SK-N-SH (cell line): Measurements from ENCODE around the gene LRRC26. TPM values are rescaled to one million over a fixed set of nuclear protein-coding genes. Genes with fewer than 3 reads are reported as not detected.
A peak's percentile ranks its signal among the peaks of the same experiment; 100 is the strongest.

ENCODE experiments used
- CTCF ChIA-PET: fragments of 300-600, 350-600 bp; formaldehyde crosslinking; extraction: SDS; loops from one replicate; lab custom pipeline; 2021; lab: Yijun Ruan, JAX
- POLR2A ChIA-PET: fragments of 350-600 bp; sonication (Branson Sonifier 250); formaldehyde crosslinking; extraction: SDS; loops from one replicate; lab custom pipeline; 2020; ENCODE audit warnings: antibody characterized with exemption, inconsistent platforms; lab: Yijun Ruan, JAX
- DNase-seq: peaks from one replicate; pipeline ENCODE4 v3.0.0; 2012
- H2AFZ ChIP-seq: fragments of 200-600 bp; sonication (generic); 2 replicates; pipeline ENCODE4 v1.8.1; 2016; ENCODE audit warnings: antibody characterized with exemption, mild to moderate bottlenecking, low read depth
- H3F3A ChIP-seq: fragments of 200-600 bp; sonication (generic); replicated peaks from 2 replicates; pipeline ENCODE3; 2016; ENCODE audit warnings: antibody characterized with exemption, mild to moderate bottlenecking; ENCODE audit not compliant: insufficient read depth
- H3K27ac ChIP-seq, 2 experiments: fragments of 200-500 bp in 1 of 2; fragments of 200-600 bp in 1 of 2; sonication (Bioruptor generic) in 1 of 2; sonication (generic), shearing (Covaris generic) in 1 of 2; 2 replicates each; pipeline versions ENCODE4 v1.5.1 to v1.6.1; 2014 to 2016; ENCODE audit warnings: low read depth in 2 of 2, inconsistent platforms in 1 of 2, low read length in 1 of 2, mild to moderate bottlenecking in 1 of 2, mixed read lengths in 1 of 2
- H3K27me3 ChIP-seq: fragments of 200-600 bp; sonication (generic), shearing (Covaris generic); 2 replicates; pipeline ENCODE4 v1.6.1; 2016; ENCODE audit warnings: mixed run types; ENCODE audit not compliant: insufficient read depth
- H3K36me3 ChIP-seq, 2 experiments: fragments of 200-500 bp in 1 of 2; fragments of 200-600 bp in 1 of 2; sonication (Bioruptor generic) in 1 of 2; sonication (generic) in 1 of 2; replicated peaks in 1 of 2; 2 replicates each; pipeline versions ENCODE3 to v1.5.1; 2014 to 2016; ENCODE audit warnings: low read length in 1 of 2, mild to moderate bottlenecking in 1 of 2; ENCODE audit not compliant: insufficient read depth in 2 of 2, control insufficient read depth in 1 of 2
- H3K4me1 ChIP-seq, 2 experiments: fragments of 200-500 bp in 1 of 2; fragments of 200-600 bp in 1 of 2; sonication (Bioruptor generic) in 1 of 2; sonication (generic), shearing (Covaris generic) in 1 of 2; 2 replicates each; pipeline versions ENCODE4 v1.5.1 to v1.6.1; 2014 to 2016; ENCODE audit warnings: low read depth in 1 of 2, low read length in 1 of 2, mixed run types in 1 of 2; ENCODE audit not compliant: insufficient read depth in 2 of 2, control insufficient read depth in 1 of 2
- H3K4me2 ChIP-seq: fragments of 200-600 bp; sonication (generic), shearing (Covaris generic); 2 replicates; pipeline ENCODE4 v1.6.1; 2017; ENCODE audit warnings: mixed run types
- H3K4me3 ChIP-seq, 2 experiments: fragments of 200-500 bp in 1 of 2; fragments of 200-600 bp in 1 of 2; sonication (Bioruptor generic) in 1 of 2; sonication (generic), shearing (Covaris generic) in 1 of 2; 2 replicates each; pipeline versions ENCODE4 v1.5.1 to v1.8.1; 2014 to 2016; ENCODE audit warnings: low read depth in 2 of 2, inconsistent platforms in 1 of 2, low read length in 1 of 2, mild to moderate bottlenecking in 1 of 2, mixed read lengths in 1 of 2, moderate library complexity in 1 of 2
- H3K79me2 ChIP-seq: fragments of 200-600 bp; sonication (generic); 2 replicates; pipeline ENCODE4 v1.8.1; 2017; ENCODE audit warnings: mild to moderate bottlenecking; ENCODE audit not compliant: insufficient read depth
- H3K9ac ChIP-seq: fragments of 200-600 bp; sonication (generic); 2 replicates; pipeline ENCODE4 v1.6.1; 2017; ENCODE audit warnings: mixed run types
- H3K9me2 ChIP-seq: fragments of 200-600 bp; sonication (generic); 2 replicates; pipeline ENCODE4 v1.6.1; 2017; ENCODE audit warnings: mixed run types
- H3K9me3 ChIP-seq: fragments of 200-600 bp; sonication (generic); 2 replicates; pipeline ENCODE4 v1.6.1; 2017; ENCODE audit warnings: mixed run types, mild to moderate bottlenecking, moderate library complexity
- H4K20me1 ChIP-seq: fragments of 200-600 bp; sonication (generic); 2 replicates; pipeline ENCODE4 v1.6.1; 2017; ENCODE audit warnings: mild to moderate bottlenecking, mixed run types; ENCODE audit not compliant: insufficient read depth
- CHD2 ChIP-seq: fragments of 150-350 bp; IDR thresholded peaks from 2 replicates; pipeline ENCODE4 v1.6.1; 2018; ENCODE audit warnings: low read length; ENCODE audit not compliant: partially characterized antibody
- FOXJ3 ChIP-seq: sonication (generic); formaldehyde crosslinking; IDR thresholded peaks from 2 replicates; pipeline ENCODE4 v1.5.1; 2020; ENCODE audit warnings: mild to moderate bottlenecking, missing genetic modification reagents
- FOXM1 ChIP-seq: IDR thresholded peaks from 2 replicates; pipeline ENCODE4 v1.4.0; 2012; ENCODE audit warnings: low read depth, mild to moderate bottlenecking
- RFX5 ChIP-seq: IDR thresholded peaks from 2 replicates; pipeline ENCODE4 v1.6.1; 2012; ENCODE audit warnings: mild to moderate bottlenecking, improper control_type of control experiment, low read length
- RXRA ChIP-seq: IDR thresholded peaks from 2 replicates; pipeline ENCODE4 v1.4.0; 2012; ENCODE audit warnings: low read depth, mild to moderate bottlenecking, borderline replicate concordance
- SMC3 ChIP-seq: IDR thresholded peaks from 2 replicates; pipeline ENCODE4 v1.6.1; 2012; ENCODE audit warnings: low read depth, low read length, improper control_type of control experiment
- TEAD4 ChIP-seq: IDR thresholded peaks from 2 replicates; pipeline ENCODE4 v1.4.0; 2012; ENCODE audit warnings: mild to moderate bottlenecking, borderline replicate concordance; ENCODE audit not compliant: insufficient read depth
- WGBS: methylation state at CpG from one replicate; pipeline ENCODE4 v1.1.6; 2017; ENCODE audit warnings: low lambda C conversion rate; 5-methylcytosine and 5-hydroxymethylcytosine counted together
- polyA plus RNA-seq, 3 experiments: library from polyadenylated mRNA; depleted of rRNA; stranded (reverse); fragments of >200 nt; gene quantifications; 2 replicates each; pipeline ENCODE4 v1.2.3, GENCODE V29; 2012
- TF ChIP-seq, protein P1 (sequence below): IDR thresholded peaks from 2 replicates; pipeline ENCODE4 v1.4.0; 2012; ENCODE audit warnings: low read depth, borderline replicate concordance
- TF ChIP-seq, protein P2 (sequence below): IDR thresholded peaks from 2 replicates; pipeline ENCODE4 v1.4.0; 2012; ENCODE audit warnings: low read depth, borderline replicate concordance
- TF ChIP-seq, protein P3 (sequence below): fragments of 150-350 bp; IDR thresholded peaks from 2 replicates; pipeline ENCODE4 v1.6.1; 2017; ENCODE audit warnings: antibody characterized with exemption, low read length, low read depth, borderline replicate concordance
- TF ChIP-seq, protein P4 (sequence below): IDR thresholded peaks from 2 replicates; pipeline ENCODE4 v1.4.0; 2012; ENCODE audit warnings: low read depth

The LRRC26 gene
- polyA plus RNA-seq, 1 of the 3 experiments (the other 2 are of a cell fraction), result not detected

DNA sequence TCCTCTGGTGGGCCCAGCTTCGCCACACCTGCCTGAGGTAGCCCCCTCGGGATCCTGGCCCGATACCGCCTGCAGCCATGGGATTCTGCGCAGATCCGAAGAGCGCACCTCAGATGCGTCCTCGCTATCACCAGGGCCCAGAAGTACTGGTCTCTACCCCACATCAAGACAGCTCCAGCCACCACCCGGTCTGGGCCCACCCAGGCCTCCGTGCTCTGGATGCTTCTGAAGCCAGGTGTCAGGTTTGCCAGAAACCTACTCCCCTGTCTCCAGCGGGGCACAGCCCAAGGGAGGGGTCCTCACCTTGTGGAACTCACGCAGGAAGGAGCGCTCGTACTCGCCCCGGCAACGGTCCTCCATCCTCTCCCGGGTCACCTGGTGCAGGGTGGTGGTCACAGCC is 16.1 kb upstream of the LRRC26 start:
- peaks cover 42% of the 10 kb centered on the region for H3K79me2 ChIP-seq
- H3K27me3 ChIP-seq, result no peaks in the 10 kb centered on the region
- no peak for DNase-seq
- no peak overlapping the region for H3K4me2 ChIP-seq
- H3K27ac ChIP-seq, result no peak overlapping the region
- no peaks in the 10 kb centered on the region for H3K9me3 ChIP-seq
- TF ChIP-seq RXRA, result no peak
- TF ChIP-seq, protein P1, sequence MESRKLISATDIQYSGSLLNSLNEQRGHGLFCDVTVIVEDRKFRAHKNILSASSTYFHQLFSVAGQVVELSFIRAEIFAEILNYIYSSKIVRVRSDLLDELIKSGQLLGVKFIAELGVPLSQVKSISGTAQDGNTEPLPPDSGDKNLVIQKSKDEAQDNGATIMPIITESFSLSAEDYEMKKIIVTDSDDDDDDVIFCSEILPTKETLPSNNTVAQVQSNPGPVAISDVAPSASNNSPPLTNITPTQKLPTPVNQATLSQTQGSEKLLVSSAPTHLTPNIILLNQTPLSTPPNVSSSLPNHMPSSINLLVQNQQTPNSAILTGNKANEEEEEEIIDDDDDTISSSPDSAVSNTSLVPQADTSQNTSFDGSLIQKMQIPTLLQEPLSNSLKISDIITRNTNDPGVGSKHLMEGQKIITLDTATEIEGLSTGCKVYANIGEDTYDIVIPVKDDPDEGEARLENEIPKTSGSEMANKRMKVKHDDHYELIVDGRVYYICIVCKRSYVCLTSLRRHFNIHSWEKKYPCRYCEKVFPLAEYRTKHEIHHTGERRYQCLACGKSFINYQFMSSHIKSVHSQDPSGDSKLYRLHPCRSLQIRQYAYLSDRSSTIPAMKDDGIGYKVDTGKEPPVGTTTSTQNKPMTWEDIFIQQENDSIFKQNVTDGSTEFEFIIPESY, result no peak
- H3K4me1 ChIP-seq, result peaks cover 12 to 35% of the 10 kb centered on the region in 2 experiments; a peak in 3 of 4 replicates
- H2AFZ ChIP-seq, result no peak overlapping the region
- peaks cover 3 to 53% of the 10 kb centered on the region in 2 experiments for H3K36me3 ChIP-seq
- 100% methylated on average over 5 of the region's 19 CpGs for whole genome bisulfite sequencing
- no peak overlapping the region for H3K4me3 ChIP-seq
- H4K20me1 ChIP-seq, result peaks cover 20% of the 10 kb centered on the region
- POLR2A ChIA-PET, result no interaction called here
- no peaks in the 10 kb centered on the region for H3K9me2 ChIP-seq
- H3K9ac ChIP-seq, result no peak overlapping the region
- H3F3A ChIP-seq, result peaks cover 16% of the 10 kb centered on the region
- CTCF ChIA-PET, result interaction anchor here (1.4 kb wide), 1 partner anchor 51 kb away, joined by 4 read pairs; no protein-coding TSS in a partner anchor

DNA sequence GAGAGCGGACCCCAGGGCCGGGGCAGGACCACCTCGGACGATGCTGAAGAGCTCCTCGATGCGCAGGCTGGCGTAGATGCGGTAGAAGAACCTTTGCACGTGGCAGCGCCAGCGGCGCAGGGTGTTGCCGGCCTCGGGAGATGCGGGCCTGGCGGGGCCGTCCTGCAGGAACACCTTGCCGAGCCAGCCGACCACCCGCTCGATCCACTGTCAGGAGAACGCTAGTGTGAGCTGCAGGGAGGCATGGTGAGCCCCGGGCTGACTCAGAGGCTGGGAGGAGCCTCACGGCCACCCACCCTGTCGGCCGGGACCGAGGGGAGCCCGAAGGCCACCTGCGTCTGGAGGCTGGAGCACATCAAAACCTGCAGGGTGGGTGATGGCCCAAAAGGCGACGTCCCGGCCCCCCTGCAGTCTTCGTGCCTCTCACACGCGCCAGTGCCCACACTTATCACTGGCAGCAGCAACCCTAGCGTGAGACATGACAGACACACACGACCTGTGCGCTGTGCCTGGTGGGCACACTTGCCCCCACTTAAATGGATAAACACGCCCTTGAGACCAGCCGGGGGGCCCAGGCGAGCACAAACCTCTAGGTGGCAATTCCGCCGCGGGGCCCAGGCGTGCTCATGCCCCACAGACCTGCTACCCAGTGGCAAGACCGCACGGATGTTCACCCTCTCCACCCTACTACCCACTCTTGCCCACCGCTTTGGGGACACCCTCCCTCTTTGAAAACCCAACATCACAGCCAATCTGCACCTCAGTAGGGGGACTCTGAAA is 15.2 kb upstream of the LRRC26 start:
- Histone ChIP-seq H2AFZ (no peak overlapping the region), H3K27me3 (no peaks in the 10 kb centered on the region), H3K9ac (no peak overlapping the region), H3K4me2 (no peak overlapping the region), H3K36me3 (peaks cover 2 to 56% of the 10 kb centered on the region in 2 experiments), H3K9me2 (no peaks in the 10 kb centered on the region), H3K27ac (no peak overlapping the region; a peak in 1 of 4 replicates), H3F3A (peaks cover 15% of the 10 kb centered on the region), H3K4me3 (no peak overlapping the region)
- no peak for DNase-seq
- POLR2A ChIA-PET, result no interaction called here
- WGBS, result 95% methylated on average over 32 of the region's 48 CpGs
- TF ChIP-seq RFX5, result no peak
- no peak for TF ChIP-seq SMC3
- TF ChIP-seq, all 33 proteins: peak for 0
- Histone ChIP-seq H3K79me2 (peaks cover 34% of the 10 kb centered on the region), H4K20me1 (peaks cover 11% of the 10 kb centered on the region), H3K4me1 (peaks cover 12 to 34% of the 10 kb centered on the region in 2 experiments; a peak in 3 of 4 replicates), H3K9me3 (no peaks in the 10 kb centered on the region)
- CTCF ChIA-PET, result interaction anchor here (1.4 kb wide), 1 partner anchor 52 kb away, joined by 4 read pairs; no protein-coding TSS in a partner anchor

DNA sequence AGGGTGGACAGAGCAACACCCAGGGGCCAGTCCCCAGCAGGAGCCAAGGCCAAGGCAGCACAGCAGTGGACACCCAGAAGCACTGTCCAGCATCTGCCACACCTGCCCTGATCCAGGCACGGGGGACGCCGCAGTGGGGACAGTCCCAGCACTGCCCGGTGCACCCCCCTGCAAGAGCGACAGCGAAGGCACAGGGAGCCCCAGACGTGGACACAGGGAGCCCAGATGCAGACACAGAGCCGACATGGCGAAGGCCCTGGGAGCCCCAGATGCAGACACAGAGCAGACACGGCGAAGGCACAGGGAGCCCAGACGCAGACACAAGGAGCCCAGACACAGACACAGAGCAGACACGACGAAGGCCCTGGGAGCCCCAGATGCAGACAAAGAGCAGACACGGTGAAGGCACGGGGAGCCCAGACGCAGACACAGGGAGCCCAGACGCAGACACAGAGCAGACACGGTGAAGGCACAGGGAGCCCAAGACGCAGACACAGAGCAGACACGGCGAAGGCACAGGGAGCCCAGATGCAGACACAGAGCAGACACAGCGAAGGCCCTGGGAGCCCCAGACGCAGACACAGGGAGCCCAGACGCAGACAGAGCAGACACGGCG is 14.2 kb upstream of the LRRC26 start:
- Histone ChIP-seq H3K79me2 (peaks cover 24% of the 10 kb centered on the region), H3K27me3 (no peaks in the 10 kb centered on the region), H3K9ac (no peak overlapping the region), H3K4me3 (no peak overlapping the region), H4K20me1 (peaks cover 2% of the 10 kb centered on the region; the same call in 1 of the 2 replicates), H3K4me2 (no peak overlapping the region), H3K9me3 (no peaks in the 10 kb centered on the region), H2AFZ (no peak overlapping the region), H3K9me2 (no peaks in the 10 kb centered on the region), H3K36me3 (peaks cover 0 to 62% of the 10 kb centered on the region in 2 experiments), H3K4me1 (peaks cover 6 to 24% of the 10 kb centered on the region in 2 experiments; a peak in 1 of 4 replicates), H3K27ac (peak overlapping the region in 1 of 2 experiments; percentile 7; a peak in 1 of 4 replicates), H3F3A (peaks cover 5% of the 10 kb centered on the region)
- DNase-seq, result no peak
- ChIA-PET POLR2A (no interaction called here), CTCF (no interaction called here)
- WGBS, result 91% methylated on average over 24 of the region's 27 CpGs
- TF ChIP-seq FOXJ3 (CRISPR knock-in tag), result no peak
- TF ChIP-seq, protein P2, sequence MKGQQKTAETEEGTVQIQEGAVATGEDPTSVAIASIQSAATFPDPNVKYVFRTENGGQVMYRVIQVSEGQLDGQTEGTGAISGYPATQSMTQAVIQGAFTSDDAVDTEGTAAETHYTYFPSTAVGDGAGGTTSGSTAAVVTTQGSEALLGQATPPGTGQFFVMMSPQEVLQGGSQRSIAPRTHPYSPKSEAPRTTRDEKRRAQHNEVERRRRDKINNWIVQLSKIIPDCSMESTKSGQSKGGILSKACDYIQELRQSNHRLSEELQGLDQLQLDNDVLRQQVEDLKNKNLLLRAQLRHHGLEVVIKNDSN, result no peak
- no peak for TF ChIP-seq RXRA
- TF ChIP-seq RFX5, result no peak
- TF ChIP-seq TEAD4, result no peak
- TF ChIP-seq, protein P3, sequence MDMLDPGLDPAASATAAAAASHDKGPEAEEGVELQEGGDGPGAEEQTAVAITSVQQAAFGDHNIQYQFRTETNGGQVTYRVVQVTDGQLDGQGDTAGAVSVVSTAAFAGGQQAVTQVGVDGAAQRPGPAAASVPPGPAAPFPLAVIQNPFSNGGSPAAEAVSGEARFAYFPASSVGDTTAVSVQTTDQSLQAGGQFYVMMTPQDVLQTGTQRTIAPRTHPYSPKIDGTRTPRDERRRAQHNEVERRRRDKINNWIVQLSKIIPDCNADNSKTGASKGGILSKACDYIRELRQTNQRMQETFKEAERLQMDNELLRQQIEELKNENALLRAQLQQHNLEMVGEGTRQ, result no peak
- TF ChIP-seq, protein P1, result no peak
- TF ChIP-seq CHD2, result no peak
- no peak for TF ChIP-seq FOXM1
- TF ChIP-seq, protein P4, sequence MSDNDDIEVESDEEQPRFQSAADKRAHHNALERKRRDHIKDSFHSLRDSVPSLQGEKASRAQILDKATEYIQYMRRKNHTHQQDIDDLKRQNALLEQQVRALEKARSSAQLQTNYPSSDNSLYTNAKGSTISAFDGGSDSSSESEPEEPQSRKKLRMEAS, result no peak
